GM12878 (cell line): ENCODE measurements around the gene GTF2F2. TPM values are rescaled to one million over a fixed set of nuclear protein-coding genes. Genes with fewer than 3 reads are reported as not detected.

Source experiments
- ATAC-seq: fragments of 200-7000 bp; cut with Tn5 transposase; 3 replicates; pipeline ENCODE4 v1.9.1; 2020; ENCODE audit warnings: mild to moderate bottlenecking, moderate library complexity
- BruUV-seq: library from RNA; stranded (reverse); fragments of 400-500 nt; replicated peaks from 2 replicates; lab custom pipeline; 2021; lab: Mats Ljungman, UMichigan
- CTCF ChIA-PET: fragments of 300-600 bp; sonication (Branson Sonifier 250); formaldehyde crosslinking; extraction: SDS; loops from one replicate; lab custom pipeline; 2021; ENCODE audit warnings: inconsistent platforms; lab: Yijun Ruan, JAX
- POLR2A ChIA-PET: fragments of 350-600 bp; formaldehyde crosslinking; extraction: SDS; loops from one replicate; lab custom pipeline; 2021; ENCODE audit warnings: inconsistent platforms; lab: Charles Lee
- RAD21 ChIA-PET: fragments of 300-600 bp; sonication (Branson Sonifier 250); formaldehyde crosslinking; loops from one replicate; lab custom pipeline; 2023; ENCODE audit warnings: antibody characterized with exemption; ENCODE audit not compliant: unreplicated experiment; lab: Charles Lee
- SMC1A ChIA-PET: fragments of 300-600 bp; sonication (Branson Sonifier 250); formaldehyde crosslinking; loops from one replicate; lab custom pipeline; 2023; ENCODE audit not compliant: unreplicated experiment, uncharacterized antibody; lab: Charles Lee
- DNase-seq: peaks from one replicate; pipeline ENCODE4 v3.0.0-alpha.2; 2011; ENCODE audit warnings: low read depth, low spot score
- FAIRE-seq: peaks from 3 replicates; lab custom pipeline; 2011; peaks lifted over from hg19 to GRCh38; lab: Jason Lieb, UNC
- H2AFZ ChIP-seq: 2 replicates; pipeline ENCODE4 v1.6.0; 2011; ENCODE audit warnings: low read depth, low read length, control low read depth; ENCODE audit not compliant: control insufficient read depth
- H3K27ac ChIP-seq: 2 replicates; pipeline ENCODE4 v1.5.1; 2011; ENCODE audit warnings: control low read depth; ENCODE audit not compliant: control insufficient read depth, insufficient read depth
- H3K27me3 ChIP-seq, 2 experiments: replicated peaks in 1 of 2; 2 replicates each; pipeline versions ENCODE4 v1.6.0 to v1.6.1; 2011; ENCODE audit warnings: low read length in 1 of 2; ENCODE audit not compliant: control insufficient read depth in 2 of 2, insufficient read depth in 2 of 2
- H3K36me3 ChIP-seq, 2 experiments: 2 replicates each; pipeline ENCODE4 v1.5.1; 2011; ENCODE audit warnings: low read length in 1 of 2; ENCODE audit not compliant: control insufficient read depth in 2 of 2, insufficient read depth in 2 of 2
- H3K4me1 ChIP-seq: 2 replicates; pipeline ENCODE4 v1.6.1; 2011; ENCODE audit warnings: mild to moderate bottlenecking, low read length, moderate library complexity, mixed read lengths; ENCODE audit not compliant: control insufficient read depth, insufficient read depth
- H3K4me2 ChIP-seq: 2 replicates; pipeline ENCODE4 v1.6.0; 2011; ENCODE audit warnings: control low read depth; ENCODE audit not compliant: control insufficient read depth, insufficient read depth
- H3K4me3 ChIP-seq: fragments of 200-600 bp; sonication (generic); 2 replicates; pipeline ENCODE4 v1.5.1; 2016
- H3K79me2 ChIP-seq: 2 replicates; pipeline ENCODE4 v1.6.0; 2011; ENCODE audit warnings: low read length; ENCODE audit not compliant: control insufficient read depth, insufficient read depth
- H3K9ac ChIP-seq: 2 replicates; pipeline ENCODE4 v1.8.0; 2011; ENCODE audit warnings: low read length, control low read depth, mixed read lengths; ENCODE audit not compliant: control insufficient read depth, insufficient read depth
- H3K9me3 ChIP-seq: replicated peaks from 3 replicates; pipeline ENCODE4 v1.5.1; 2011; ENCODE audit warnings: mild to moderate bottlenecking, low read length; ENCODE audit not compliant: control insufficient read depth, insufficient read depth
- H4K20me1 ChIP-seq: 2 replicates; pipeline ENCODE4 v1.6.0; 2011; ENCODE audit not compliant: control insufficient read depth, insufficient read depth
- EZH2 ChIP-seq: IDR thresholded peaks from 2 replicates; pipeline ENCODE4 v1.6.1; 2012; ENCODE audit warnings: low read depth, mild to moderate bottlenecking, control low read depth, inconsistent platforms, low read length, borderline replicate concordance; ENCODE audit not compliant: control insufficient read depth
- KAT2A ChIP-seq: conservative IDR thresholded peaks from 2 replicates; pipeline ENCODE4 v1.6.1; 2011; ENCODE audit warnings: low read depth, low read length; ENCODE audit not compliant: control insufficient read depth
- LARP7 ChIP-seq: fragments of 450-650 bp; IDR thresholded peaks from 2 replicates; pipeline ENCODE4 v1.6.1; 2017; ENCODE audit warnings: mild to moderate bottlenecking
- PAX8 ChIP-seq: fragments of 450-650 bp; IDR thresholded peaks from 2 replicates; pipeline ENCODE4 v1.6.1; 2017; ENCODE audit warnings: mild to moderate bottlenecking, moderate library complexity
- SREBF2 ChIP-seq: IDR thresholded peaks from 2 replicates; pipeline ENCODE4 v1.6.1; 2012; ENCODE audit warnings: mild to moderate bottlenecking, low read length
- TARDBP ChIP-seq: IDR thresholded peaks from 2 replicates; pipeline ENCODE4 v1.6.1; 2016; ENCODE audit warnings: borderline replicate concordance
- ZBTB4 ChIP-seq: fragments of 450-650 bp; formaldehyde crosslinking; IDR thresholded peaks from 2 replicates; pipeline ENCODE4 v1.4.0; 2022; ENCODE audit warnings: mild to moderate bottlenecking, moderate library complexity
- ZBTB40 ChIP-seq: fragments of 450-650 bp; IDR thresholded peaks from 2 replicates; pipeline ENCODE4 v1.6.1; 2016; ENCODE audit warnings: mild to moderate bottlenecking, moderate library complexity, borderline replicate concordance
- WGBS: methylation state at CpG from one replicate; pipeline ENCODE4 v1.1.6; 2016; ENCODE audit warnings: low lambda C conversion rate; ENCODE audit not compliant: insufficient replicate concordance, insufficient coverage; ENCODE audit errors: missing lambda C conversion rate; 5-methylcytosine and 5-hydroxymethylcytosine counted together
- in situ Hi-C: fragments of 300-500 bp; cut with MboI; formaldehyde crosslinking; loops from 9 replicates; pipeline ENCODE4 v1.14.3; 2018; ENCODE audit warnings: mixed read lengths
- intact Hi-C: fragments of 100-400 bp; cut with micrococcal nuclease; formaldehyde crosslinking; loops from one replicate; pipeline ENCODE4 v1.14.2; 2022; ENCODE audit not compliant: unreplicated experiment
- polyA plus RNA-seq, 11 experiments: library from polyadenylated mRNA; depleted of rRNA in 4 of 11; unstranded in 6 of 11; stranded (reverse) in 5 of 11; fragments of >200 nt; fragmentation: Nextera tagmentation in 4 of 11; fragmentation: Illumina TruSeq in 1 of 11; extraction: Ambion mirVana in 4 of 11; extraction: Trizol in 1 of 11; gene quantifications; 1 replicate in 1 of 11; 2 replicates in 10 of 11; pipeline versions ENCODE4 v1.2.1 to v1.2.3, GENCODE V29; 2011 to 2016; ENCODE audit warnings: inconsistent platforms in 2 of 11, missing spikeins in 2 of 11, low read depth in 1 of 11
- total RNA-seq, 4 experiments: library from RNA; depleted of rRNA in 3 of 4; stranded (reverse); fragments of >200 nt in 3 of 4; fragmentation: Illumina TruSeq in 1 of 4; extraction: Trizol in 1 of 4; gene quantifications; 2 replicates each; pipeline versions ENCODE4 v1.2.1 to v1.2.3, GENCODE V29; 2013 to 2021

The GTF2F2 gene
- total and polyA plus RNA-seq, 10 of the 15 experiments (the other 5 are each of a cell fraction or from before 2014, with no cell fraction given), result 14.5 to 30.8 (median 22.6) TPM

- no TSS peak for BruUV-seq
- Histone ChIP-seq H3K9ac (no peak overlapping the region), H3K27ac (no peak overlapping the region), H3K9me3 (no peaks in the 10 kb centered on the region), H3K79me2 (no peaks in the 10 kb centered on the region), H3K36me3 (no peaks in the 10 kb centered on the region), H3K4me3 (no peak overlapping the region), H3K27me3 (0 out of 4 replicates have a peak, but pooled peaks cover 0 to 2% of the 10 kb centered on the region in 2 experiments), H4K20me1 (no peaks in the 10 kb centered on the region), H3K4me1 (no peaks in the 10 kb centered on the region), H3K4me2 (no peak overlapping the region), H2AFZ (no peak overlapping the region)
- ATAC-seq (no peak), FAIRE-seq (no peak), DNase-seq (no peak)
- SMC1A ChIA-PET, result interaction anchor here (0.9 kb wide), 1 partner anchor 53 kb away, joined by 3 read pairs; no protein-coding TSS in a partner anchor
- no peak for TF ChIP-seq TARDBP
- TF ChIP-seq LARP7, result no peak
- TF ChIP-seq EZH2, result no peak
- no peak for TF ChIP-seq SREBF2
- no peak for TF ChIP-seq ZBTB4
- no peak for TF ChIP-seq KAT2A
- TF ChIP-seq PAX8, result no peak
- TF ChIP-seq ZBTB40, result no peak
- POLR2A ChIA-PET, result no interaction called here
- CTCF ChIA-PET, result interaction anchor here (1.0 kb wide), 1 partner anchor 42 kb away, joined by 3 read pairs; no protein-coding TSS in a partner anchor
- RAD21 ChIA-PET, result no interaction called here
- in situ Hi-C loops (no loop called here), intact Hi-C loops (no loop called here)
- WGBS, result 82% methylated on average over 6 of the region's 6 CpGs
Observed at GRCh38 chr13:45102136-45102507, 18.2 kb upstream of the GTF2F2 start.
